Smooth muscle cell (in vitro differentiated cells): ENCODE measurements around the gene C11orf24. TPM values are rescaled to one million over a fixed set of nuclear protein-coding genes. Genes with fewer than 3 reads are reported as not detected.

Experiments
- DNase-seq: peaks from one replicate; lab custom pipeline; 2025; ENCODE audit not compliant: unreplicated experiment; lab: John Stamatoyannopoulos, UW
- H2AFZ ChIP-seq: fragments of 200-600 bp; sonication (generic); 2 replicates; pipeline ENCODE4 v1.6.0; 2016; ENCODE audit warnings: antibody characterized with exemption, low read depth, mild to moderate bottlenecking
- H3F3A ChIP-seq: fragments of 200-600 bp; sonication (generic); 2 replicates; pipeline ENCODE4 v1.6.0; 2017; ENCODE audit warnings: antibody characterized with exemption, low read depth
- H3K27ac ChIP-seq: fragments of 200-600 bp; sonication (generic); 2 replicates; pipeline ENCODE4 v1.5.1; 2016; ENCODE audit warnings: low read depth, mild to moderate bottlenecking
- H3K27me3 ChIP-seq: fragments of 200-600 bp; sonication (generic); 2 replicates; pipeline ENCODE4 v1.6.1; 2016; ENCODE audit warnings: low read depth, mild to moderate bottlenecking
- H3K36me3 ChIP-seq: fragments of 200-600 bp; sonication (generic); 2 replicates; pipeline ENCODE4 v1.5.1; 2016; ENCODE audit warnings: low read depth
- H3K4me1 ChIP-seq: fragments of 200-600 bp; sonication (generic); 2 replicates; pipeline ENCODE4 v1.5.1; 2016; ENCODE audit warnings: low read depth
- H3K4me2 ChIP-seq: fragments of 200-600 bp; sonication (generic); 2 replicates; pipeline ENCODE4 v1.6.0; 2016; ENCODE audit warnings: mild to moderate bottlenecking
- H3K4me3 ChIP-seq: fragments of 200-600 bp; sonication (generic); 2 replicates; pipeline ENCODE4 v1.5.1; 2016; ENCODE audit warnings: mild to moderate bottlenecking
- H3K79me2 ChIP-seq: fragments of 200-600 bp; sonication (generic); 2 replicates; pipeline ENCODE4 v1.6.0; 2016; ENCODE audit warnings: low read depth, mild to moderate bottlenecking
- H3K9ac ChIP-seq: fragments of 200-600 bp; sonication (generic); 2 replicates; pipeline ENCODE4 v1.6.0; 2016; ENCODE audit warnings: low read depth
- H3K9me3 ChIP-seq: fragments of 200-600 bp; sonication (generic); replicated peaks from 2 replicates; pipeline ENCODE4 v1.5.1; 2016; ENCODE audit warnings: low read depth
- H4K20me1 ChIP-seq: fragments of 200-600 bp; sonication (generic); 2 replicates; pipeline ENCODE4 v1.6.0; 2016; ENCODE audit warnings: low read depth
- CTCF ChIP-seq: fragments of 200-600 bp; sonication (generic); IDR thresholded peaks from 2 replicates; pipeline ENCODE4 v1.5.1; 2017; ENCODE audit warnings: borderline replicate concordance, mild to moderate bottlenecking, antibody characterized with exemption; ENCODE audit not compliant: insufficient read depth, poor library complexity, severe bottlenecking
- WGBS: methylation state at CpG from one replicate; pipeline ENCODE4 v1.1.7; 2016; ENCODE audit warnings: low lambda C conversion rate; 5-methylcytosine and 5-hydroxymethylcytosine counted together
- polyA plus RNA-seq: library from polyadenylated mRNA; unstranded; fragments of >200 nt; fragmentation: Nextera tagmentation; extraction: Ambion mirVana; gene quantifications from 2 replicates; pipeline ENCODE4 v1.2.1, GENCODE V29; 2016
- total RNA-seq: library from RNA; depleted of rRNA; stranded (reverse); fragments of >200 nt; gene quantifications from 2 replicates; pipeline ENCODE4 v1.2.3, GENCODE V29; 2014

Gene C11orf24
- total and polyA plus RNA-seq, 2 experiments from 2014 or later, result 58.1 to 97.5 TPM

GRCh38 chr11:68298659-68299516 lies 27.1 kb upstream of the C11orf24 start:
- no peak for TF ChIP-seq CTCF
- DNase-seq, result no peak

GRCh38 chr11:68297812-68298658 lies 26.3 kb upstream of the C11orf24 start:
- peak; percentile 49 for DNase-seq
- no peak overlapping the region for H3K4me3 ChIP-seq
- H3K9ac ChIP-seq, result no peak overlapping the region
- H3F3A ChIP-seq, result no peaks in the 10 kb centered on the region
- H3K9me3 ChIP-seq, result no peaks in the 10 kb centered on the region
- WGBS, result 43% methylated on average over 35 of the region's 40 CpGs
- no peaks in the 10 kb centered on the region for H3K79me2 ChIP-seq
- no peaks in the 10 kb centered on the region for H4K20me1 ChIP-seq
- H3K4me1 ChIP-seq, result no peaks in the 10 kb centered on the region
- no peaks in the 10 kb centered on the region for H3K36me3 ChIP-seq
- no peak overlapping the region for H3K27ac ChIP-seq
- H2AFZ ChIP-seq, result no peak overlapping the region
- no peaks in the 10 kb centered on the region for H3K27me3 ChIP-seq
- H3K4me2 ChIP-seq, result peak overlapping the region; percentile 68
- peak; percentile 99 for TF ChIP-seq CTCF

More at GRCh38 chr11:68298659-68299516, 27.1 kb upstream of the C11orf24 start:
- no peak overlapping the region for H3K4me2 ChIP-seq
- H4K20me1 ChIP-seq, result no peaks in the 10 kb centered on the region
- H3K27ac ChIP-seq, result no peak overlapping the region
- no peak overlapping the region for H3K9ac ChIP-seq
- no peak overlapping the region for H3K4me3 ChIP-seq
- no peak overlapping the region for H2AFZ ChIP-seq
- H3K79me2 ChIP-seq, result no peaks in the 10 kb centered on the region
- H3F3A ChIP-seq, result no peaks in the 10 kb centered on the region
- H3K36me3 ChIP-seq, result no peaks in the 10 kb centered on the region
- H3K9me3 ChIP-seq, result no peaks in the 10 kb centered on the region
- 88% methylated on average over 15 of the region's 15 CpGs for WGBS
- H3K27me3 ChIP-seq, result no peaks in the 10 kb centered on the region
- H3K4me1 ChIP-seq, result no peaks in the 10 kb centered on the region

- no peaks in the 10 kb centered on the region for H3K36me3 ChIP-seq
- H3K27me3 ChIP-seq, result no peaks in the 10 kb centered on the region
- no peaks in the 10 kb centered on the region for H4K20me1 ChIP-seq
- 56% methylated on average over 10 of the region's 10 CpGs for WGBS
- no peaks in the 10 kb centered on the region for H3K4me1 ChIP-seq
- no peaks in the 10 kb centered on the region for H3K9me3 ChIP-seq
- peak overlapping the region; percentile 68 for H3K4me2 ChIP-seq
- H3K9ac ChIP-seq, result no peak overlapping the region
- DNase-seq, result no peak
- no peaks in the 10 kb centered on the region for H3K79me2 ChIP-seq
- no peak overlapping the region for H2AFZ ChIP-seq
- H3F3A ChIP-seq, result no peaks in the 10 kb centered on the region
- no peak overlapping the region for H3K4me3 ChIP-seq
- no peak for TF ChIP-seq CTCF
- H3K27ac ChIP-seq, result no peak overlapping the region
These were observed 25.7 kb upstream of the C11orf24 start for GRCh38 chr11:68297494-68297811.
